Stimulated activated CD4-positive, alpha-beta T cell treated with anti-CD3 and anti-CD28 coated beads, Interleukin-1b, Interleukin-23, amount 100 ng/mL, for 48 hours (primary cell): ENCODE measurements around the gene ATF3.

Experiments
- DNase-seq: peaks from one replicate; pipeline ENCODE4 v3.0.0-alpha.2; 2020

Gene ATF3, protein sequence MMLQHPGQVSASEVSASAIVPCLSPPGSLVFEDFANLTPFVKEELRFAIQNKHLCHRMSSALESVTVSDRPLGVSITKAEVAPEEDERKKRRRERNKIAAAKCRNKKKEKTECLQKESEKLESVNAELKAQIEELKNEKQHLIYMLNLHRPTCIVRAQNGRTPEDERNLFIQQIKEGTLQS

GRCh38 chr1:212608392-212608958 lies at the start of gene ATF3:
ATF3 (plus strand) TSS chr1:212608761; CDS start chr1:212615022, 6,261 bp downstream.
- peak; percentile 95 for DNase-seq

DNA sequence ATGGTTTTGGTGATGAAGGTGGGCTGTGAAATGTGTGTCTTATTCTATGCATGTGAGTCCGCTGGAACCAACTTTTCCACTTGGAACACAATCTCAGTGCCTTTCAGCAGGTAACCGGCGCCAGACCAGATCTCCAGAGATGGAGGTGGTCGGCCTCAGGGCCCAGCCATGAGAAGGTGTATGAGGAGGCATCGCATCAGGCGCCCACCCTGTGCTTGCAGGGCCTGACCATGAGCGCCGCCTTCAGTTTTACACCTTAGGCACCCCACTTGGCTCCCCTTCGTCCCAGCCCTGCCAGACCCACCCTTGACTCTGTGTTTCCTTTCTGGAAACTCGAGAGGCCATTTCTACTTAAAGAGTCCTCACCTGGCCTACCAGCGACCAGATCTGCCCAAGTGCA lies 48.6 kb upstream of the ATF3 start:
- DNase-seq: no peak

GRCh38 chr1:212560933-212561460 lies 47.6 kb upstream of the ATF3 start:
- DNase-seq: no peak

DNA sequence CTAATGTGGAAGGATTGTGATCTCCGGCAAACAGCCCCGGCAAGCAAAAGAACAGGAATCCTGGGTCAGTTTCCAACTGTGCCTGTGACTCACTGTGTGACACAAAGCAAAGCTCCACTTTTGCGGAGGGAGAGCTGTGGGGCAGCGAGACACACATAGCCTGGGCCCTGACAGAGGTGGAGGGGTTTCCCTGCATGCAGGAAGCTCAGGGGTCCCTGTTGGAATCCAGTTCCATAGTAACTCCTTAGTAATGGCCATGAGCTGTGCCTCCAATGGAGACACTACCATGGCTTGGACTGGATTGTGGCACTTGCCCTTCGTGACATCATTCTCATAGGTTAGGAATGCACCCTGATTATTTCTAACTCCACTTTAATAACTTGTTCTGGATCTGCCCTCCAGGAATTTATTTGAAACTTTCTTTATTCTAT lies 47.0 kb upstream of the ATF3 start:
- no peak for DNase-seq

GRCh38 chr1:212562771-212563170 lies 45.8 kb upstream of the ATF3 start:
- no peak for DNase-seq

DNA sequence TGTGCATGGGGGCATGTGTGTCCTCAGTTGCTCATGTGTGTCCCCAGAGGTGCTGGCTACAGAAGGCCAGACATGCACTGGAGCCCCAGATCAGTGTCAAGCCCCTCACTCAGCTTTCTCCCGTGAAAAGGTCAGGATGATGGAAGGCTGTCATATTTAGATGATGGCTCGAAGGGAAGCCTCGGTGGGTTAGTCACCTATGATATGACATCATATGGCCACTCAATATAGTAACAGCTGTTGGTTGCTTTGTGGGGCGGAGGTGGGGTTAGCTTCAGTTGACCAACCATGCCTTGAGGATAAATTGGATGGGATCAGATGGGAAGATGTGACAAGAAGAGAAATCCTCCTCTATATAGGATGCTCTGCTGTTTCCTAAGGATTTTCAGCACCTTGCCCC lies 43.5 kb upstream of the ATF3 start:
- no peak for DNase-seq

DNA sequence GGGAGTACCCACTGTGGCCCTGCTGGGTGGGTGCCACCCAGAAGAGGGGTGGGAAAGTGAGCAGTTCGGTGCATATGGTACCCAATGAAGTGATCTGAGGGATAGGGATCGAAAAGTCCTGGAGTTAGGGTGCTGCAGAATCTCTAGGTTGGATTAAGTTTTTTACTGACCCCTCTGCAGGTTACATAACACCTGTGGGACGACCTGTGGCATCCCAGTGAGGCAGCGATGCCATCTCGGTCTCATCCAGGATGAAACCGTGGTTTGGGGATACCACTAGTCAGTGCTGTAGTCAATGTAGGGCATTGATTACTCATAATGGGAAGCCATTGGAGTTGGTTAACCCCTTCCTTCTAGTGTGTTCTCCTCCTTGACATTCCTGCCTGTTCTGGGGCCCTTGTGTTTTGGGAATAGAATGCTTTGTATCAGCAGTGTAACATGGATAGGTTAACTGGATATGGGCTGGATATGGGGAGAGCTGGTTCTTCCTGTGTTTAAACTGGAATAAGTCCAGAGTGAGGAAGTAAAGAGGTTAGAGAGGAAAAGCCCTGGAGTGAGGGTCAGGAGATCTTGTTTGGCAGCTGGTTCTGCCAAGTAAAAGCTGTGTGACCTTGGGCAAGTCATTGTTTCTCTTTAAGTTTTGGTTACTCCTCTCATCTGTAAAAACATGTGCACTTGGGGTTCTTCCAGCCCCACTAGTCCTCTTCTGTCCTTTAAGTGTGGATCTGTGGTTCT lies 42.8 kb upstream of the ATF3 start:
- no peak for DNase-seq

- peak; percentile 76 for DNase-seq
Observed at GRCh38 chr1:212566522-212567479, 41.8 kb upstream of the ATF3 start.

GRCh38 chr1:212567638-212568037 lies 40.9 kb upstream of the ATF3 start:
- no peak for DNase-seq

DNA sequence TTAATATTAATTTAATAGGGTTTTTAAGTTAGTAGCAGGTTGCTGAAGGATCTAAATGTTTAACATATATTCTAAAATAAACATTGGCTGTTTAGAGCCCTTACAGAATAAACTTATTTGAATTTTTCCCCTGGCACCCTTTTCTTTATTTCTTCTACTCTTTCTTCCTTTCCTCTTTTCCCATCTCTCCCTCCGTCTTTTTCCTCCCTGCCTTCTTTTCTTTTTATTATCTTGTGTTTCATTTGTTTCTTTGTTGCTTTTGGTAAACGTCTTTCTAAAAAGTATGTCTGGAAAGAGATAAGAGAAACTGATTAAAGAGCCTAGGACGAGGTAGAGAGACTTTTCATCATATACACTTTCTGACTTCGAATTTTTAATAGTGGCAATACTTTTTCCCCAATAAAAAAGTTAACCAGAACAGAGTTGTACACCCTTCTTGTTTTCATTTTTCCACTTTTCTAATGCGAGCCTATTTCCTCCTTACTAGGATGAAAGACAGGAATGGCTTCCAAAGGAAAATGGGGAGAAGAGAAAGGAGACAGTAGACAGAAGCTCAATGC lies 39.5 kb upstream of the ATF3 start:
- no peak for DNase-seq

GRCh38 chr1:212574732-212575131 lies 33.8 kb upstream of the ATF3 start:
- no peak for DNase-seq

- DNase-seq: no peak
Observed at GRCh38 chr1:212575333-212575732, 33.2 kb upstream of the ATF3 start.

DNA sequence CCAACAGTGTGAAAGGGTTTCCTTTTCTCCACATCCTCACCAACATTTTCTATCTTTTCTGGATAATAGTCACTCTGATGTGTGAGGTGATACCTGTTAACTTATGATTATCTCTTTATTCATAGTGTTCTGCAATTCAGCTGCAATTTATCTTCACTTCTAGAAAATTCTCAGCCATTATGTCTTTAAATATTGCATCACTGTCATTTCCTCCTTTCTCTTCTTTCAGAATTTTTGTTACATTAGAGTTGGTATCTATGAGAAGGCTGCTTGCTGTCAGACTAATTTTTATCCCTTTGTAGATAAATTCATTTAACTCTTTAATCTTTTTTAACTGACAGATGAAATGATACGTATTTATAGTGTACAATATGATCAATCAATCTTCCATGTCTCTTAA lies 30.5 kb upstream of the ATF3 start:
- DNase-seq: no peak

DNA sequence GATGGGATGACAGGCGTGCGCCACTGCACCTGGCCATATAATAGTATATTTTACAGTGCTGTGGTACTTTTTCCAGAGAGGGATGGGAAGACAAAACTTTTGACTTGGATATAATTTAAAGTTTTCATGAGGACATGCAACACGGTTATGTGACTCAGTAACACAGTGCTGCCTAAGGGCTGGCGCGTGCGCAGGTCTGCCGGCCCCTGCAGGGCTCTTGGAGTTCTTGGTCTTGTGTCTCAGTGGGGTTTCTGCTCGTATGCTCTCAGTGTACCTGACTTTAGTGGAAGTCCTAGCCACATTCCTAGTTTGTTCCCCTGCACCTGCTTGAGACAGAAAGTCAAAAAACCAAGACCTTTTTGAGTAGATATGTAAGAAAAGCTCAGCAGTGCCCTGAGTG lies 27.5 kb upstream of the ATF3 start:
- DNase-seq: no peak

DNA sequence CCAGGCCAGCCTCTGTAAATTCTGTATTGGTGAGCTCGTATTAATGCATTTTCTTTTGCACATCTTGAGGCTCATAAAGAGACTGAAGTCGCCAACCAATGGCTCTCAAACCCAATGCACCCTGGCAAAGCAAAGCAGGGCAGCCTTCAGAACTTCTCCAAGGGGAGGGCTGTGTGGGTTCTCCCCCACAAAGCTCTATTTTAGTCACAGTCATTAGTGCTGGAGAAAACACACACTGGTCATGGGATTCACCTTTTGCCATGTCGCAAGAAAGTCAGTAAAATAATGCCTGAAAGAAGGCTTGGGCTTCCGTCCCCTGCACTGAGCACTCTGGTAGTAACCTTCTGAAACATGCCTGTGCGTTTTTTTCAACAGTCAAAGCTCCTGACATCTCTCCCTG lies 26.3 kb upstream of the ATF3 start:
- no peak for DNase-seq

GRCh38 chr1:212582808-212583615 lies 25.5 kb upstream of the ATF3 start:
- DNase-seq: no peak

DNA sequence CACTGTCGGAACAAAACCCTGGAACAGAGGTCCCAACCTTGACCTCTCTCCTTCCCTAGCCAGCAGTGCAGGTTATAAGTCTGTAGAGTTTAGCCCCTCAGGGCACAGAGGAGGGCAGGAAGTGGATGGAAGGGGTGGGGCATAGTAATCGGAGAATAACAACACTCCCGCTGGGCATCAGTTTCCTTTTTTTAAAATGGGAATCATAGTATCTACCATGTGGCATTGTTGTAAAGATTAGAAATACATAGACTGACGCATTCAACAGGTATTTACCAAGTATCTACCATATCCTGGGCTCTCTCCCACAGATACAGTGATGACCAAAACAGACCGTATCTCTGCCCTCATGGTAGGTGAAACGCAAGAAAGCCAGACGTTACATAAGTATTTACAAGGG lies 24.9 kb upstream of the ATF3 start:
- DNase-seq: no peak

GRCh38 chr1:212584092-212584886 lies 24.3 kb upstream of the ATF3 start:
- no peak for DNase-seq

DNA sequence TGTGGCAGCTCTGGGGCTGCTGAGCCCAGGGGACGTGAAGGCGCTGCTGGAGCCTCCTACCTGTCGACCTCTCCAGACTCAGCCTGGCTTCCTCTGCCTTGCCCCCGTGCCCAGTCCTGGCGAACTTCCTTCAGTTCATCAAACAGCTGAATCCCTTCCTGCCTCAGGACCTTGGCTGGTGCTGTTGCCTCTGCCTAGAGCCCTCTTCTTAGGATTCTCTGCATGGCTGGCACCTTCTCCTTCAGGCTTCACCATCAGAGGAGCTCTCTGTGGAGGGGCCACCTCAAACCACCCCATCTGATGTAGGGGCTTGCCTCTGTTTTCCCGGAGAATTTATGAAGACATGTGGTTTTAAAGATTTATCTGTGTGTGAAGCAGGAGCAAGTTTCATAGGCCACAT lies 23.4 kb upstream of the ATF3 start:
- DNase-seq: no peak

GRCh38 chr1:212586206-212587015 lies 22.1 kb upstream of the ATF3 start:
- DNase-seq: no peak
